Measurements from ENCODE around the gene CACNA1S.

GRCh38 chr1:201127755-201128455 lies 15.7 kb upstream of the CACNA1S start:
- TF ChIP-seq REST (IDR thresholded peaks at IDR 0.05; ENCODE audit: low read depth) (no peak), YY1 (IDR thresholded peaks at IDR 0.05; ENCODE audit: low read depth) (no peak), RAD21 (IDR thresholded peaks at IDR 0.05; ENCODE audit: low read depth) (no peak), MAX (IDR thresholded peaks at IDR 0.05) (no peak)
- TF ChIP-seq, protein P1, sequence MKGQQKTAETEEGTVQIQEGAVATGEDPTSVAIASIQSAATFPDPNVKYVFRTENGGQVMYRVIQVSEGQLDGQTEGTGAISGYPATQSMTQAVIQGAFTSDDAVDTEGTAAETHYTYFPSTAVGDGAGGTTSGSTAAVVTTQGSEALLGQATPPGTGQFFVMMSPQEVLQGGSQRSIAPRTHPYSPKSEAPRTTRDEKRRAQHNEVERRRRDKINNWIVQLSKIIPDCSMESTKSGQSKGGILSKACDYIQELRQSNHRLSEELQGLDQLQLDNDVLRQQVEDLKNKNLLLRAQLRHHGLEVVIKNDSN (IDR thresholded peaks at IDR 0.05), result no peak
